Prostate gland (tissue), 2 donors: Measurements from ENCODE around the gene SLC51A. TPM values are rescaled to one million over a fixed set of nuclear protein-coding genes. Genes with fewer than 3 reads are reported as not detected.
"Not testable (repeated sequence)": the region's sequence is repeated elsewhere in the genome, so short reads cannot be mapped to it uniquely, and the experiment has no call there.

Experiments
- DNase-seq: peaks from one replicate; pipeline ENCODE4 v3.0.0-alpha.2; 2019; ENCODE audit warnings: low spot score
- H3K27ac ChIP-seq, 2 donors: fragments of 200-600 bp; sonication (generic); 2 replicates each; pipeline ENCODE4 v1.5.1; 2017 to 2019
- H3K27me3 ChIP-seq: fragments of 200-600 bp; sonication (generic); replicated peaks from 2 replicates; pipeline ENCODE4 v1.5.1; 2019; ENCODE audit not compliant: insufficient read depth
- H3K36me3 ChIP-seq, 2 donors: fragments of 200-600 bp; sonication (generic); 1 replicate in 1 of 2; 2 replicates in 1 of 2; pipeline versions ENCODE4 v1.5.1 to v1.8.1; 2017 to 2019
- H3K4me1 ChIP-seq: fragments of 200-600 bp; sonication (generic); replicated peaks from 2 replicates; pipeline ENCODE4 v1.5.1; 2019
- H3K4me3 ChIP-seq, 2 donors: fragments of 200-600 bp; sonication (generic); 2 replicates each; pipeline ENCODE4 v1.5.1; 2017 to 2019
- H3K9me3 ChIP-seq: fragments of 200-600 bp; sonication (generic); 2 replicates; pipeline ENCODE4 v1.5.1; 2017
- POLR2A ChIP-seq: fragments of 450-650 bp; IDR thresholded peaks from one replicate; pipeline ENCODE4 v1.6.1; 2016; ENCODE audit warnings: antibody characterized with exemption, mild to moderate bottlenecking
- POLR2AphosphoS5 ChIP-seq: sonication (generic); formaldehyde crosslinking; IDR thresholded peaks from one replicate; pipeline ENCODE4 v1.6.1; 2017; ENCODE audit warnings: antibody characterized with exemption
- WGBS: methylation state at CpG from one replicate; pipeline ENCODE4 v1.1.5; 2018; 5-methylcytosine and 5-hydroxymethylcytosine counted together
- intact Hi-C: fragments of 100-400 bp; cut with DNase I; formaldehyde crosslinking; loops from one replicate; pipeline ENCODE4 v1.14.2; 2022
- total RNA-seq, 2 donors: library from RNA; depleted of rRNA; stranded (reverse); fragments of >200 nt; gene quantifications; one replicate each; pipeline ENCODE4 v1.1.0, GENCODE V29; 2016
- TF ChIP-seq, protein P1 (sequence below), 4 experiments: fragments of 200-600 bp in 2 of 4; fragments of 450-650 bp in 2 of 4; sonication (generic) in 2 of 4; IDR thresholded peaks; 1 replicate in 3 of 4; 2 replicates in 1 of 4; pipeline ENCODE4 v1.5.1; 2016 to 2019; ENCODE audit warnings: antibody characterized with exemption in 4 of 4, mild to moderate bottlenecking in 2 of 4, moderate library complexity in 2 of 4

Gene SLC51A
- total RNA-seq, result 10 to 100 TPM in 1 of 2 donors, under 1 TPM in 1; 0.55 to 32.1 TPM

DNA sequence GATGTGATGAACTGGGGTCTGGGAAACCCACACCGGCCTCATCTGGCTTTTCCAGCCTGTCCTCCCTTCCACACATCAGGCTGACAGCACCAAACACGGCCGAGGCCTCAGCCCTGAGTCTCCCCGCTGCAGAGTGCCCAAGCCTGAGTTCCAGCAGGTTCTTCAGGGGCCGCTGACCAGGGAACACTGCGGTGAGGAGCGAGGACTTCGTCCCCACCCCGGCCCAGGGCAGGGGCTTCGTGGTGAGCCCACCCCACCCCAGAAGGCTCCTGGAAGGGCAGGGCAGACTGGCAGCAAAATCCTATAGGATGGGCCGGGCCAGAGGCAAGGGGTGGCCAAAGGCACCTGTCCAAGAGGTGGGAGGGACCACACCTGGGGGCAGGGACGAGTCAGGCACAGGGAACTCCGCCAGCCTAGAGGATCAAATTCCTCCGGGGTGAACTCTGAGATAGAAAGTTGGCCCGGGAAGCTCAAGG is at the start of gene SLC51A:
Gene SLC51A (plus strand): TSS at position 446 of the 476 bp plus-strand sequence. CDS start 179 bp downstream, outside the sequence.
- peak within 1 kb of the TSS in 1 of 2 donors; percentile 9 for H3K4me3 ChIP-seq
- no peaks in the 10 kb centered on the region for H3K4me1 ChIP-seq
- no peak within 1 kb of the TSS for H3K27ac ChIP-seq
- no peaks in the 10 kb centered on the region for H3K36me3 ChIP-seq
- no peaks in the 10 kb centered on the region for H3K27me3 ChIP-seq
- no peak for DNase-seq
- TF ChIP-seq POLR2A (no peak), POLR2AphosphoS5 (no peak)
- TF ChIP-seq, protein P1, sequence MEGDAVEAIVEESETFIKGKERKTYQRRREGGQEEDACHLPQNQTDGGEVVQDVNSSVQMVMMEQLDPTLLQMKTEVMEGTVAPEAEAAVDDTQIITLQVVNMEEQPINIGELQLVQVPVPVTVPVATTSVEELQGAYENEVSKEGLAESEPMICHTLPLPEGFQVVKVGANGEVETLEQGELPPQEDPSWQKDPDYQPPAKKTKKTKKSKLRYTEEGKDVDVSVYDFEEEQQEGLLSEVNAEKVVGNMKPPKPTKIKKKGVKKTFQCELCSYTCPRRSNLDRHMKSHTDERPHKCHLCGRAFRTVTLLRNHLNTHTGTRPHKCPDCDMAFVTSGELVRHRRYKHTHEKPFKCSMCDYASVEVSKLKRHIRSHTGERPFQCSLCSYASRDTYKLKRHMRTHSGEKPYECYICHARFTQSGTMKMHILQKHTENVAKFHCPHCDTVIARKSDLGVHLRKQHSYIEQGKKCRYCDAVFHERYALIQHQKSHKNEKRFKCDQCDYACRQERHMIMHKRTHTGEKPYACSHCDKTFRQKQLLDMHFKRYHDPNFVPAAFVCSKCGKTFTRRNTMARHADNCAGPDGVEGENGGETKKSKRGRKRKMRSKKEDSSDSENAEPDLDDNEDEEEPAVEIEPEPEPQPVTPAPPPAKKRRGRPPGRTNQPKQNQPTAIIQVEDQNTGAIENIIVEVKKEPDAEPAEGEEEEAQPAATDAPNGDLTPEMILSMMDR (IDR thresholded peaks at IDR 0.05), result no peak
- intact Hi-C loops, result no loop called here
- WGBS, result 18% methylated on average over 15 of the region's 15 CpGs
- H3K9me3 ChIP-seq, result no peaks in the 10 kb centered on the region

DNA sequence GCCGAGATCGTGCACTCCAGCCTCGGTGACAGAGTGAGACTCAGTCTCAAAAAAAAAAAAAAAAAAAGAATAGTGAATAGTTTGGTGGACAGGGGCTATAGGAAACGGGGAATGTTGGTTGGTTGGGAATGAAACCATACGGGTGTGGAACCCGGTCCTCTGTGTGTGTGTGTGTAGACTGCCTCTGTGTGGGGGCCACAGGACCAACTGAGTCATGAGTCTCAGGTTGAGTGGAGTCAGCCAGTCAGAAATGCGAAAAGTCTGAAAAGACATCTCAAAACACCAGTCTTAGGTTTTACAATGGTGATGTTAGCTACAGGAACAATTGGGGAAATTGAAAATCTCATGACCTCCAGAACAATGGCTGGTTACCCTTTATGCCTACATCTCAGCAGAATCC is 49.6 kb upstream of the SLC51A start:
- Histone ChIP-seq H3K27me3 (no peaks in the 10 kb centered on the region), H3K27ac (no peak overlapping the region), H3K4me1 (no peaks in the 10 kb centered on the region), H3K9me3 (no peaks in the 10 kb centered on the region), H3K36me3 (no peaks in the 10 kb centered on the region), H3K4me3 (no peak overlapping the region)
- DNase-seq, result no peak
- intact Hi-C loops, result no loop called here
- 90% methylated on average over 7 of the region's 7 CpGs for WGBS
- TF ChIP-seq POLR2AphosphoS5 (no peak), POLR2A (no peak)
- TF ChIP-seq, protein P1 (IDR thresholded peaks at IDR 0.05), result no peak

DNA sequence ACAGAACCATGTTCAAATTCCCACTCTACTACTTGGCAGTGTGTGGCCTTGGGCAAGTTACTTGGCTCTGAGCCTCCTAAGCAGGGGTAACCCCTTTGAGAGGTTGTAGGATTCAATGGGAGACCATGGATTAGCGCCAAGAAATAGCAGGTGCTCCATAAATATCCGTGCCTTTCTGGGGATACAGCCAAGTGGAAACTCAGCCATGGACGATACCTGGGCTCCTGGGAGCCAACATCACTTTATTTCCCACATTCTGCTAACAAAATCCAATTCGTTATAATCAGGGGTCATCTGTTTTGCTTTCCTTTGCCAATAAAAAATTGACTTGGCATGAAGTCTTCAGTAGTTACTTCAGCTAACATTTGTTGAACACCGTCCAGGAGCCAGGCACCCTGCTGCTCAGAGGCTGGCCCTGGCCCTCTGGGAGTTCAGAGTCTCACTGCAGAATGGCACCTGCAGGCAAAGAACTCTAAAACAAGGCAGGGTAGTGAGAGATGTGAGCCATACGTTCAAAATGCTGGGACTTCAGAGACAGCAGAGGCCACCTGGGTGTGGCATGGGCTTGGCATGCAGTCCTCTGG is 47.4 kb upstream of the SLC51A start:
- no peak overlapping the region for H3K27ac ChIP-seq
- no peak overlapping the region for H3K4me3 ChIP-seq
- intact Hi-C loops, result no loop called here
- no peaks in the 10 kb centered on the region for H3K36me3 ChIP-seq
- H3K4me1 ChIP-seq, result no peaks in the 10 kb centered on the region
- H3K9me3 ChIP-seq, result no peaks in the 10 kb centered on the region
- DNase-seq, result no peak
- TF ChIP-seq POLR2AphosphoS5, result no peak
- no peaks in the 10 kb centered on the region for H3K27me3 ChIP-seq
- WGBS, result 50% methylated on average over 6 of the region's 6 CpGs

DNA sequence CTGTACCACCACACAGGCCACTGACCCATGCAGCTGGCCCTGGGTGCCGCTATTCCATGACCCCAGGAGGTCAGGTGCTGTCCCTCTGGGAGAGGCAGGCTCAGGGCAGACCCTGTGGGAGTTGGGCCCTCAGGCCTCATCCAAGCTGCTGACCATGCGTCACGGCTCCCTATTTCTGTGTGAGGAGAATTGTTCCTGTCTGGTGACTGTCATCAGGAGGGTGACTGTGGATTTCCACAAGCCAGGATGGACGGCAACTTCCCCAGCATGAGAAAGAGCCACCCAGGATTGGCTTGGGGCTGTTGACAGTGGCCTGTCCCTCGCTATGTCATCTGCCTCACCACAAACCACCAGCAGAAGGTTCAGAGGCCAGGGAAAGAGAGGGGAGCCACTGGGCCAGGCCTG is 46.5 kb upstream of the SLC51A start:
- H3K27ac ChIP-seq, result no peak overlapping the region
- no peak overlapping the region for H3K4me3 ChIP-seq
- no peaks in the 10 kb centered on the region for H3K36me3 ChIP-seq
- H3K9me3 ChIP-seq, result no peaks in the 10 kb centered on the region
- no peaks in the 10 kb centered on the region for H3K4me1 ChIP-seq
- no peaks in the 10 kb centered on the region for H3K27me3 ChIP-seq
- WGBS, result 82% methylated on average over 5 of the region's 5 CpGs
- intact Hi-C loops, result no loop called here
- TF ChIP-seq POLR2A, result no peak
- no peak for TF ChIP-seq POLR2AphosphoS5
- TF ChIP-seq, protein P1 (IDR thresholded peaks at IDR 0.05), result no peak
- DNase-seq, result no peak

DNA sequence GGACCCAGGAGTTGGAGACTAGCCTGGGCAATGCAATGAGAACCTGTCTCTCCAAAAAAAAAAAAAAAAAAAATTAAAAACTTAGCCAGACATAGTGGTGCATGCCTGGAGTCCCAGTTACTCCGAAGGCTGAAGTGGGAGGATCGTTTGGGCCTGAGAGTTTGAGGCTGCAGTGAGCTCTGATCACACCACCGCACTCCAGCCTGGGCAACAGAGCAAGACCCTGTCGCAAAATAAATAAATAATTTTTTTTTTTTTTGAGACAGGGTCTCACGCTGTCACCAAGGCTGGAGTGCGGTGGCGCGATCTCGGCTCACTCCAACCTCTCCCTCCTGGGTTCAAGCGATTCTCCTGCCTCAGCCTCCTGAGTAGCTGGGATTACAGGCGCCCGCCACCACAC is 46.0 kb upstream of the SLC51A start:
- H3K36me3 ChIP-seq, DNase-seq, H3K27me3 ChIP-seq, intact Hi-C loops, H3K4me1 ChIP-seq, H3K9me3 ChIP-seq, H3K27ac ChIP-seq, H3K4me3 ChIP-seq: not testable (repeated sequence)
- 95% methylated on average over 12 of the region's 12 CpGs for WGBS

DNA sequence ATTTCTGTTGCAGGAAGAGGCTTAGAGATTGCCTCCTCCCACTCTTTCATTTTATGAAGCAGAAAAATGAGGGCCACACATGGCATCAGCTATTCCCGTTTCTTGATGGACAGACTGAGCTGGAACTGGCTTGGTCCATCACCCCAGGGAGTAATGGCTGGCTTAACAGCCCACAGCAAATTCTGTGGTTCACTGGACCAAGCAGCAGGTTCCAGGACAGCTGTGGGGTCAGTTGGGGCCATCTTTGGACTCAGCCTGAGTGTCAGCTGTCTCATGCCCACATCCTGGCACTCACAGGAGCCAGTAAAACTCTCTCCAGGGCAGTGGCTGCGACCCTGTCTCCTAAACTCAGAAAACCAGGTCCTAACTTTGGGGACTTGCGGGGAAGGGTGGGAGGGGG is 41.7 kb upstream of the SLC51A start:
- no peaks in the 10 kb centered on the region for H3K4me1 ChIP-seq
- no peaks in the 10 kb centered on the region for H3K9me3 ChIP-seq
- 82% methylated on average over 3 of the region's 3 CpGs for WGBS
- intact Hi-C loops, result no loop called here
- H3K4me3 ChIP-seq, result no peak overlapping the region
- H3K36me3 ChIP-seq, result no peaks in the 10 kb centered on the region
- H3K27ac ChIP-seq, result no peak overlapping the region
- no peaks in the 10 kb centered on the region for H3K27me3 ChIP-seq
- TF ChIP-seq, protein P1 (IDR thresholded peaks at IDR 0.05), result no peak
- TF ChIP-seq POLR2A (no peak), POLR2AphosphoS5 (no peak)
- no peak for DNase-seq
